Tibial artery (tissue), 4 donors: ENCODE measurements around the gene ILK.
A peak's percentile ranks its signal among the peaks of the same experiment; 100 is the strongest.

Source experiments
- DNase-seq, 2 donors: peaks; one replicate each; pipeline ENCODE4 v3.0.0-alpha.2; 2019
- H3K27ac ChIP-seq, 2 donors: fragments of 200-600 bp; sonication (generic) in 1 of 2; 1 replicate in 1 of 2; 2 replicates in 1 of 2; pipeline ENCODE4 v1.5.1; 2018 to 2019; ENCODE audit warnings: mild to moderate bottlenecking in 1 of 2
- H3K27me3 ChIP-seq, 2 donors: fragments of 200-600 bp; sonication (generic) in 1 of 2; one replicate each; pipeline versions ENCODE4 v1.5.1 to v1.6.0; 2016 to 2019
- H3K36me3 ChIP-seq, 3 donors: fragments of 200-600 bp; sonication (generic) in 2 of 3; one replicate each; pipeline ENCODE4 v1.5.1; 2016 to 2019; ENCODE audit warnings: mild to moderate bottlenecking in 2 of 3
- H3K4me1 ChIP-seq, 4 donors: fragments of 200-600 bp; sonication (generic) in 2 of 4; 1 replicate in 3 of 4; 2 replicates in 1 of 4; pipeline ENCODE4 v1.5.1; 2016 to 2019
- H3K4me3 ChIP-seq, 2 donors: fragments of 200-600 bp; sonication (generic) in 1 of 2; 1 replicate in 1 of 2; 2 replicates in 1 of 2; pipeline ENCODE4 v1.5.1; 2018 to 2019; ENCODE audit warnings: mild to moderate bottlenecking in 2 of 2
- H3K9me3 ChIP-seq, 3 donors: fragments of 200-600 bp; sonication (generic) in 1 of 3; one replicate each; pipeline ENCODE4 v1.5.1; 2016 to 2019
- intact Hi-C: fragments of 100-400 bp; cut with DNase I; formaldehyde crosslinking; loops from one replicate; pipeline ENCODE4 v1.15.0; 2023; ENCODE audit warnings: low total_unique reads
- TF ChIP-seq, protein P1 (sequence below), 2 experiments: fragments of 200-600 bp in 1 of 2; fragments of 450-650 bp in 1 of 2; IDR thresholded peaks; one replicate each; pipeline ENCODE4 v1.5.1; 2017 to 2019; ENCODE audit warnings: antibody characterized with exemption in 2 of 2, mild to moderate bottlenecking in 1 of 2, moderate library complexity in 1 of 2

The ILK gene

DNA sequence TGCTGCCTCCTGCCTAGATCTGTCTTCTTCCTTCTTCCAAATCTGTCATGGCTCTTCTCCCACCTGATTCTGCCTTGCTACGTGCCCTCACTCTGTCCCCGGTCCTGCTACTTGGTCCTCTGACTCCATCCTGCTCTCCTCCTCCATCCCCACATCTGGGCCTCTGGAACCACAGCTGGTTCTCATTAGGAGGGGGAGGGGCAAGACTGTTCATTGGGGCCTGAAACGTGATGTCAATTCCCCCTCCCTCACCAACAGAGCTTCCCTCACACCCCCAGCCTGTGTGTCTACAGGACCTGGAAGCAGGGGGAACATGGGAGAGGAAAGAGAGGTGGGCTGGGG is 43.0 kb downstream of the ILK start:
- DNase-seq: no peak
- TF ChIP-seq, protein P1, sequence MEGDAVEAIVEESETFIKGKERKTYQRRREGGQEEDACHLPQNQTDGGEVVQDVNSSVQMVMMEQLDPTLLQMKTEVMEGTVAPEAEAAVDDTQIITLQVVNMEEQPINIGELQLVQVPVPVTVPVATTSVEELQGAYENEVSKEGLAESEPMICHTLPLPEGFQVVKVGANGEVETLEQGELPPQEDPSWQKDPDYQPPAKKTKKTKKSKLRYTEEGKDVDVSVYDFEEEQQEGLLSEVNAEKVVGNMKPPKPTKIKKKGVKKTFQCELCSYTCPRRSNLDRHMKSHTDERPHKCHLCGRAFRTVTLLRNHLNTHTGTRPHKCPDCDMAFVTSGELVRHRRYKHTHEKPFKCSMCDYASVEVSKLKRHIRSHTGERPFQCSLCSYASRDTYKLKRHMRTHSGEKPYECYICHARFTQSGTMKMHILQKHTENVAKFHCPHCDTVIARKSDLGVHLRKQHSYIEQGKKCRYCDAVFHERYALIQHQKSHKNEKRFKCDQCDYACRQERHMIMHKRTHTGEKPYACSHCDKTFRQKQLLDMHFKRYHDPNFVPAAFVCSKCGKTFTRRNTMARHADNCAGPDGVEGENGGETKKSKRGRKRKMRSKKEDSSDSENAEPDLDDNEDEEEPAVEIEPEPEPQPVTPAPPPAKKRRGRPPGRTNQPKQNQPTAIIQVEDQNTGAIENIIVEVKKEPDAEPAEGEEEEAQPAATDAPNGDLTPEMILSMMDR (IDR thresholded peaks at IDR 0.05): no peak

DNA sequence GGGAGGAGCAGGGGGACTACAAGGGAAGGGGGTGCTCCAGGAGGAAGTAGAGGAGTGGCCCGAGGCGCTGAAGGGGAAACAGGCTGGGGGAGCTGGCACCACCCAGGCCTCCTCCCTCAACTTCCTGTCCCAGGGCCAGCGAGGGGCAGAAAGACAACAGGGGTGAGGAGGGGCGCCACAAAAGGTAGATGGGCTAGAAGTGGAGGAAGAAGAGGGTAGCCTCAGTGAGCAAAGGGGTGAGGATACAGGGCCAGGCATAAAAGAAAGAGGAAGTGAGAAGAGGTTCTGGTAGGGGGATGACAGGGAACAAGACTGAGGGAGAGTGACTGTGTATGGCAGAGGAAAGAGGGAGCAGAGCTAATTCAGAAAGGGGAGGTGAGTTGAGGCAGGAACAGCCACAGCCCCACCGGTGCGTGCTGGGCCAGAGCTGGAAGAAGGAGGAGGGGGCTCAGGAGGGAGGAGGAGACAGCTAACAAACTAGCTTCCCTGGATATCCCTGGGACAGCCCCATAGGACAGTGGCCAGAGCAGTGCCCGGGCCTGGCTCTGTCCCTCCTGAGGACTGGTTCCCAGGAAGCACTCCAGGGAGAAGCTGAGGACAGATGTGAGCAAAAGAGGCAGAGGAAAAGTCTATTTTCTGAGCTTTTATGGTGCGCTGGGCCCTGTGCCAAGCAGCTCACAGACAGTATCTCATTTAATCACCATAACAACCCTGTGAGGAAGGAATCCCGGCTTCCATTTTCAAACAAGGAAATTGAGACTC is 43.5 kb downstream of the ILK start:
- no peak for DNase-seq
- Histone ChIP-seq H3K4me3 (no peak overlapping the region), H3K4me1 (peaks cover 0 to 35% (median 21%) of the 10 kb centered on the region in 4 donors), H3K9me3 (no peaks in the 10 kb centered on the region), H3K27ac (peak overlapping the region; percentile 59 to 68), H3K27me3 (no peaks in the 10 kb centered on the region), H3K36me3 (no peaks in the 10 kb centered on the region)
- TF ChIP-seq, protein P1 (IDR thresholded peaks at IDR 0.05): no peak
- intact Hi-C loops: no loop called here

More for the DNA sequence above, 43.0 kb downstream of the ILK start:
- Histone ChIP-seq H3K36me3 (no peaks in the 10 kb centered on the region), H3K27me3 (no peaks in the 10 kb centered on the region), H3K4me1 (peaks cover 0 to 35% (median 21%) of the 10 kb centered on the region in 4 donors), H3K9me3 (no peaks in the 10 kb centered on the region), H3K27ac (peak overlapping the region; percentile 59 to 68), H3K4me3 (no peak overlapping the region)
- intact Hi-C loops: no loop called here

DNA sequence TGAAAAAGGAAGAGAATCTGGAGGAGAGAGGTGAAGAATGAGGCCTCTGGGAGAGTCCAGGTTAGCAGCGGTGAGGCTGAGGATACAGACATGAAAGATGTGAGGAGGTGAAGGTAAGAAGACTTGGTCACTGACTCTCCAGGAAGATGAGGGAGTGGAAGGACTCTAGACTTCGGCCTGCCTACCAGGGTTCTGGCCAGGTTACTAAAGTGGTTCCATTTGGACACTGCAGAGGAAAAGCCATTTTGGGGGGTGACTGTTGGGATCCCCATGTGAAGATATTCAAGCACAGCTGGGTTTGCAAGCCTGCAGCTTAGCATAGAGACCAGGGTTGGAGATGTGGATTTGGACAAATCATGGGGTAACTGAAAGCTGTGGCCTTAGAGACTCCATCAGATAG is 44.3 kb downstream of the ILK start:
- intact Hi-C loops: no loop called here
- no peak for DNase-seq
- Histone ChIP-seq H3K4me1 (peaks cover 0 to 35% (median 21%) of the 10 kb centered on the region in 4 donors), H3K27me3 (no peaks in the 10 kb centered on the region), H3K4me3 (no peak overlapping the region), H3K9me3 (no peaks in the 10 kb centered on the region), H3K27ac (peak overlapping the region; percentile 59 to 68), H3K36me3 (no peaks in the 10 kb centered on the region)
- TF ChIP-seq, protein P1 (IDR thresholded peaks at IDR 0.05): no peak

DNA sequence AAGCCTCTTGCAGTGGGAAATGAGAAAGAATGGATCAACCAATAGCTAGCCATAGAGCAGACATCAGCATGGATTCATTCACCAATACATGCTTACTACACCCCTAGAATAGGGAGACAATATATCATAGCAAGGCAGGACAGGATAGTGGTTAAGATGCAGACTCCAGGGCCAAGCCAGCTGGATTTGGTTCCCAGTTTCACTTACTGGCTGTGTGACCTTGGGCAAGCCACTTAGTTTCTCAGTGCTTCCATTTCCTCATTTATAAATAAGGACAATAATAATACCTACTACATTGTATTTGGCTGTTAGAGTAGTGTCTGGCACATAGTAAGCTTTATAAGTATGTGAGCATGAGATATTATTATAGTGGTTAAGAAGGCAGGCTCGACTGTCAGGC is 44.9 kb downstream of the ILK start:
- H3K4me3 ChIP-seq: no peak overlapping the region
- peak overlapping the region in 1 of 2 donors; percentile 68 for H3K27ac ChIP-seq
- H3K9me3 ChIP-seq: no peaks in the 10 kb centered on the region
- intact Hi-C loops: no loop called here
- no peaks in the 10 kb centered on the region for H3K36me3 ChIP-seq
- no peaks in the 10 kb centered on the region for H3K27me3 ChIP-seq
- DNase-seq: no peak
- TF ChIP-seq, protein P1 (IDR thresholded peaks at IDR 0.05): no peak
- peaks cover 0 to 35% (median 21%) of the 10 kb centered on the region in 4 donors for H3K4me1 ChIP-seq

DNA sequence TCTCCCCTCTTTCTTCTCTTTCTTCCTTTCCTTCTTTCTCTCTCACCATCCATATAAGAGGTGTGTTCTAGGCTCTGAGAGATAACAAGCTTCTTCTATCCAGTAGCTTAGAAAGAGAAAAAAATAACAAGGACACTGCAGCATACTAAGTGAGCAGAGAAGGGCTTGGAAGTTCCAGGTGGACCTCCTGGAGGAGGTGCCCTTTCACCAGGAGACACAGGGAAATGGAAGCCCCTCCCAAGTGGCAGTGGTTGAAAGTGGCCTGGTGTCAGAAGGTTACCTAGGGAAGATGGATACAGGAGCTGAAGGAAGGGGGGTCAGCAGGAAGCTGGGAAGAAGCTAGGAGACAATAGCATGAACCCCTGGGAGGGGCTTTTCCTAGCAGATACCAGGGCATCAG is 46.5 kb downstream of the ILK start:
- TF ChIP-seq, protein P1 (IDR thresholded peaks at IDR 0.05): no peak
- H3K36me3 ChIP-seq: no peaks in the 10 kb centered on the region
- H3K27me3 ChIP-seq: no peaks in the 10 kb centered on the region
- H3K4me1 ChIP-seq: peaks cover 0 to 46% (median 30%) of the 10 kb centered on the region in 4 donors
- H3K9me3 ChIP-seq: no peaks in the 10 kb centered on the region
- DNase-seq: no peak
- no peak overlapping the region for H3K4me3 ChIP-seq
- H3K27ac ChIP-seq: no peak overlapping the region
- intact Hi-C loops: no loop called here
